ENCODE results near the gene ACP7.

- no peak for TF ChIP-seq POLR2AphosphoS5 (IDR thresholded peaks at IDR 0.05; ENCODE audit: low read depth, low read length)
- no peak for TF ChIP-seq REST (IDR thresholded peaks at IDR 0.05; ENCODE audit: insufficient read depth in 1 of 2, low read depth in 2 of 2, low read length in 2 of 2)
- no peak for TF ChIP-seq FOXP2 (optimal IDR thresholded peaks at IDR 0.05; ENCODE audit: borderline replicate concordance, extremely low read depth, extremely low read length, insufficient read depth)
Observed at GRCh38 chr19:39037194-39037593, 47.0 kb upstream of the ACP7 start.

Data from PFSK-1 (cell line).